GM21529 (cell line): ENCODE data around the gene FUZ.

Experiments used
- ATAC-seq: cut with Tn5 transposase; IDR thresholded peaks from one replicate; pipeline ENCODE4 v1.9.1; 2021; ENCODE audit not compliant: unreplicated experiment

The FUZ gene

DNA sequence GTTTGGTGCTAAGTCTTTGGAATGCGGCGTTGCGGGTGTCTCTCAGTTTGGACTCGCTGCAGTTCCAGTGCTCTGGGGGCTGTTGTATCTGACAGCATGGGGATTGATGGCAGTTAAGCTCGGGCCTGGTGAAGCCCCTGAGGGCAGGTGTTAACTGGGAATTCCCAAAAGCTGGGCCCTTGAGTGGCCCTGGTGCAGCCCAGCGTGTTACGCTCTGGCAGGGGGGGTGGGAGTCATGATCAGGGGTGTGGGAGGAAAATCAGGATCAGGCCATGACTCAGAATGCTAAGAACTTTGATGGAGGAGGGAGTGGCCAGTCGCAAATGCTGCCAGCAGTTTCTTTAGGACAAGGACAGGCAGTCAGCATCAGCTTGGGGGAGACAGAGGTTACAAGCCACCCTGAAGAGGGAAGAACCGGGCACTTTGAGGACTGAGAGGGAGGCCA lies 26.7 kb downstream of the FUZ start:
- no peak for ATAC-seq

DNA sequence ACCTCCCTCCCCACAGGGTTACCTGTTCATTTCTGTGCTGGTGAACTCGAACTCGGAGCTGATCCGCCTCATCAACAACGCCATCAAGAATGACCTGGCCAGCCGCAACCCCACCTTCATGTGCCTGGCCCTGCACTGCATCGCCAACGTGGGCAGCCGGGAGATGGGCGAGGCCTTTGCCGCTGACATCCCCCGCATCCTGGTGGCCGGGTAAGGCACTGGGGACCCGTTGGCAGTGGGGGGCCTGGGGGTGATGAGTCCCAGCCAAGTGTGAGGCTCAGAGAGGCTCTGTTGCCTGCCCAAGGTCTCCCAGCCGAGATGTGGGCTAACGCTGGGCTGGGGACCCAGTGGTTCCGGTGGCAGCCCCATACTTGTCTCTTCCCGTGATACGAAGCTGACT lies 30.6 kb downstream of the FUZ start:
- no peak for ATAC-seq

DNA sequence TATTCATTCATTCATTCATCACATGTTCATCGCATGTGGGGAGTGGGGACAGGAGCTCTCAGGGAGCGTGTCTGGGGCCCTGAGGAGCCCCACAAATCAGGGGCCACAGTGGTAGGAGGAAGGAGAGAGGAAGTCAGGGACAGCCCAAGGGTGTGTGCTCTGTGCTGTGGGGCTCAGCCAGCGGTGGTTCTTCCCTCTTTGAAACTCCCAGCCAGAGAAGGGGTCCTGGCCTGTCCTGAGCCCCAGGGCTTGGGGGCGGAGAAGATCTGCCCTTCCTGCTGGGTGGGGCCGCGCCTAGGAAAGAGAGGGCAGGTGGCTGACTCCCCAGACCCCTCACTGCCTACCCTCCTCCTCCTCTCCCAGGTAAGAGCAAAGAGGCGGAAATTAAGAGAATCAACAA lies 31.7 kb downstream of the FUZ start:
- no peak for ATAC-seq

DNA sequence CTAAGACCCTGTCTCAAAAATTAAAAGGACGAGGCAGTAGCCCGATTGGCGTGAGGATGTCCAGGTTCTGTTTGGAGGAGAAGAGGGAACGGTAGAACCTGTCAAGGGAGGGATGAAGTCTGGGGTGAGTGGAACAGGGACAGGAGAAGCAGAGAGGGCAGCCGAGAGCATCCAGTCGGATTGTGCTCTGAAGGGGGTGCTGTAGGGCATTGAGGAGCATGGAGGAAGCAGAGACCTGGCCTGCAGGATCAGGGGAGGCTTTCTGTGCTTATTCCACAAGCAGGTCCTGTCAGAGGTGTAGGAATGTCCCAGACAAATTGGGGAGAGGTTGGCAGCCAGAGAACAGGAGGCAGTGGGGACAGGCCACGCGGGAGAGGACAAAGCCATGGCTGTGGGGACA lies 32.2 kb downstream of the FUZ start:
- ATAC-seq = no peak

DNA sequence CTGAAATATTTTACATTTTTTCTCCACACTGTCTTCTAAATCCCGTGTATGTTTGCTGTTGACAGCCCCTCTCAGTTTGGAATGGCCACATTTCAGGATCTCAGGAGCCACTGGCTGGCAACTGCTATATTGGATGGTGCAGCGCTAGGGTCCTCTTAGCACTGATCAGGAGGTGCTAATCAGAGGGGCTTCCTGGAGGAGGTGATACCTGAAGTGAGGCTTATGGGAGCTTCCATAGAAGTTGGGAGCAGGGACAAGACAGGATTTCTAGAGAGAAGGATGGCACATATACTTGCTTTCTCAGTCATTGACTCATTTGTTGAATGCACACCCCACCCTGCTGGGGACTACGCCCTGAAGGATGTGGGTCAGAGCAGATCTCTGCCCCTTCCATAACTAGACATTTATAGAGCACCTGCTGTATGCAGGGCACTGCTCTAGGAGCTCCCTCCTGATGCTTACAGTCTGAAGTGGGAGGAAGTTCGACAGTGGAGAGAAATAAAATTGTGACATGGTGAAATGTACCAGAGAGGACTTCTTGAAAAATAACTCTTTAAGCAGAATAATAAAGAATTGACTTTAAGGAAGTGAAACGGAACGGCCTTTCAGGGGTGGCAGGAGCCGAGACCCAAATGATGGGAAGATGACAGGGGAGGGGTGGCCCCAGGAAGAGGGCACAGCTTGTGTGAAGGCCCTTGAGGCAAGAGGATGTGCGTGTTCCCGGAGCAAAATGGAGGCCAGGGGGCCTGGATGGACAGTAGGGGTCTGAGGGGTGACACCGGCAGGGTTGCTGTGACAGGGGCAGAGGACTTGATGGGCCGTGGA lies 33.1 kb downstream of the FUZ start:
- no peak for ATAC-seq

DNA sequence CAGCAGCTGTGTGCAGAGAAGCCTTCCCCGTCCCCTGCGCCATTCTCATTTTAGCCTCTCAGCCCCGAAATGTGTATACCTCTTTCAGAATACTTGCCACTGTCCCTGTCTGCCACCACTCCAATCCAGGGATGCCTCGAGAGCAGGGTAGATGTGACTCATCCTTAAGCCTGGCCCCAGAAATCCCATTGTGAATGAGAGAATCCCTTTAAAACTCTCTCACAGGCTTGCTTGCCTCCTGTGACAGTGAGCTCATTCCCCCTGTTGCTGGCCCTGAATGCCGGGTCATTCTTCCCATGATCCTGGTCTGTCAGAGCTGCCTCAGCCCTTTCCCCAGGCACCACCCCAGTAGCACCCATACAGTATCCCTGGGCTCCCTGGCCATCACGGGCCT lies 36.7 kb downstream of the FUZ start:
- no peak for ATAC-seq

DNA sequence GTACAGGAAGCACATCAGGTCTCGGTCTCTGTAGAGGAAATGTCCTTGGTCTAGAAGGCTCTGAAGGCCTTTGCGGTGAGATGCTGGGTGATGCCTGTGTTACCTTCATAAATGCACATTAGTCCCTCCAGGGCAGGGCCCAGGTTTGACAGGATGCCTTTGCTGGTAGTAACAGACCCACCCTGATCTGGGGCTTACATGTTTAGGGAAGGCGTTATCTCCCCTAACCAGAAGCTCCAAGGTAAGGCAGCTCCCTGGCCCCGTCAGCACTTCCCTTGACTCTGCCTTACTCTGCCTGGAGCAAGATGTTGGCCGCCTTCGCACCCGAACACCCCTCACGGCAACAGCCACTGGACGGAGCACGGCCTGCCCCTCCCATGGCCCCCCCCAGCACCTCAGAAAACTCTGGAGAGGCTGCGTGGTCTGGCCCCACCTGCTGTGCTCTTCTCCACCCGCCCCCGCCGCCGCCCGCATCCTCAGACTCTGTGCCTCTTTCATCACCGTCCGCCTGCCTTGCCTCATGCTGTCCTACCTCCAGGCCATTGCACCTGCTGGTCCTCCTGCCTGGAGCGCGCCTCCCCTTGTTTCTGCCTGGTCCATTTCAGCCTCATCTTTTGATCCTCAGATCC lies 37.2 kb downstream of the FUZ start:
- ATAC-seq = no peak

DNA sequence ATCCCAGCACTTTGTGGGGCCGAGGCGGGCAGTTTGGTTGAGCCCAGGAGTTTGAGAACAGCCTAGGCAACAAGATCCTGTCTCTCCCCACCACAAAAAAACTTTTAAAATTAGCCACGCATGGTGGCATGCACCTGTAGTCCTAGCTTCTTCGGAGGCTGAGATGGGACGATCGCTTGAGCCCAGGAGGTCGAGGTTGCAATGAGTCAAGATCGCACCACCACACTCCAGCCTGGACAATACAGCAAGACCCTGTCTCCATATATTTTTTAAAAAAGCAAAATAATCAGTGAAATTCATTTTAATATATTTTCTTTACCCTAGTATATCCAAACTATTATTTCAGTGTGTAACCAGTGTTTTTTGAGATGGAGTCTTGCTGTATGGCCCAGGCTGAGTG lies 38.1 kb downstream of the FUZ start:
- no peak for ATAC-seq

DNA sequence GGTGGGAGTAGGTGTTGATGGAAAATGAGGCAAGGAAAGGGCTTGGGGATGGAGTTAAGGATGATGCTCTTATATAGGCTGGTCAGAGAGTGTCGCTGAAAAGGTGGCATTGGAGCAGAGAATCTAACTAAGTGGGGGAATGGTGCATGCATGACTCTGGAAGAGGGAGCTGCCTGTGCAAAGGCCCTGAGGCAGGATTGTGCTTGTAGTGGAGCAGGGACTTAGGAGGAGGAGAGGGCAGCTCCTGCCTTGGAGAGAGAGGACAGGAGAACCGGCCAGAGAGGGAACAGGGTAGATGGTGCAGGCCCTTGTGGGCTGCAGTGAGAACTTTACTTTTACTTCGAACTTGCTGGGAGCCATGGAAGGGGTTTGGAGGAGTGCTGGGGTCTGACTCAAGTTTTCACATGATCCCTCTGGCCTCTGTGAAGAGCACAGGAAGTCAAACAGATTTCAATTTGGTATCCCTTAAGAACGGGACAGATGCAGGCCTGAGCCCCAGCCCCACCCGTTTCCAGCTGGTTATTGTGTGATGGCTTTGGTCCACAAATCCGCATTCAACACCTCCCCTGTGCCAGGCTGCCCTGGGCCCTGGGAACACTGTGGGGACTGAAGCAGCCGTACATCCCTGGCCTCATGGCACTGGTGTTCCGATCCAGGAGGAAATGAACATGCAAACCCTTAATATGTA lies 39.3 kb downstream of the FUZ start:
- ATAC-seq = no peak

DNA sequence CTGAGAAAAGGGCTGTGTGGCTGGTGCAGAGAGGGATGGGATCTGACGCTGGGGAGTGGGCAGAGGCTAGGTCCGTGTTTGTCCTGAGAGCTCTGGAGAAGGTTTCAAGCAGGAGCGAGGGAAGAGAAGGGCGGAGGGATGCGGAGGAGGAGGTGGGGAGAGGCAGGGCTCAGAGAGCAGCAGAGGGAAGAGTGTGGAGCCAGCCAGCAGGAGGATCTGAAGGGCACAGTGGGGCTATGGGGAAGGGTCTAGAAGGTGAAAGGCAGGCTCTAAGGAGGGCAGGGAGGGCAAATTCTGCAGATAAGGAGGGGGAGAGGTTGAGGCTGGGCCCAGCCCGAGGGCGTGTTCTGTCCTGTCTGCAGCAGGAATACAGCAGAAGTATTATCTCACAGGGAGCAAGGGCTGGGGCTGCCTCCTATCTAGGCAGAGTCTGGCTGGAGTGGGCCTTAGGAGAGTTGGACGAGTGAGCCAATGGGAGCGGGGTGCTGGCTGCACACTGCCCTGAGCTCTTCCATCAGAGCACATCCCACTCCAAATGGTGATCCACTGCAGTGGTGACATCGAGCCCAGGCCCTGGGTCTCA lies 40.2 kb downstream of the FUZ start:
- no peak for ATAC-seq

DNA sequence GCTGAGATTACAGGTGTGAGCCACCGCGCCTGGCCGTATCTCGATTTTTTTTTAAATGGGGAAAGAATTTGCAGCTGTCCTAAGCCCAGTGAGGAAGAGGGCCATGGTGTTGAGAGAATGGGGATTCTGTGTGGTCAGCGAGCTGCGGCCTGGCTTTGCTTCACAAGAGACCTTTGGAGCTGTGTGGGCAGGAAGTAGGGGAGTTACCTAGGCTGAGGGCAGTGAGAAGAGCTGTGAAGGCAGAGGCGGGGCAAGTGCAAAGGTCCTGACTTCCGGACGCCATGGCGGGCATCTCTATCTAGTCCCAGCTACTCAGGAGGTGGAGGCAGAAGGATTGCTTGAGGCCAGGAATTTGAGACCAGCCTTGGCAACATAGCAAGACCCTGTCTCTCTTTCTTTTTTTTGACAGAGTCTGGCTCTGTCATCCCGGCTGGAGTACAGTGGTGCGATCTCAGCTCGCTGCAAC lies 41.4 kb downstream of the FUZ start:
- ATAC-seq = no peak

DNA sequence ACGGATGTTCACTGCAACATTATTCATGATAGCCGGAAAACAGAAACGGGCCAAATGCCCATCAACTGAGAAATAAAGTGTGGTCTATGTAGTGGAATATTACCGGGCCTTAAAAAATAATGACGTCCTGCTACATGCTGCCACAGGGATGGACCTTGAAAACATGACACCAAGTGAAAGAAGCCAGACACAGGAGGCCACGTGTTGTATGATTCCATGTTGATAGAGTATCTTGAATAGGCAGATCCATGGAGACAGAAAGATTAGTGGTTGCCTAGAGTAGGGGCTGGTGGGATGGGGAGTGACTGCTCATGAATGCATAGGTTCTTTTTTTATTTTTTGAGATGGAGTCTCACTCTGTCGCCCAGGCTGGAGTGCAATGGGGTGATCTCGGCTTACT lies 42.6 kb downstream of the FUZ start:
- no peak for ATAC-seq

DNA sequence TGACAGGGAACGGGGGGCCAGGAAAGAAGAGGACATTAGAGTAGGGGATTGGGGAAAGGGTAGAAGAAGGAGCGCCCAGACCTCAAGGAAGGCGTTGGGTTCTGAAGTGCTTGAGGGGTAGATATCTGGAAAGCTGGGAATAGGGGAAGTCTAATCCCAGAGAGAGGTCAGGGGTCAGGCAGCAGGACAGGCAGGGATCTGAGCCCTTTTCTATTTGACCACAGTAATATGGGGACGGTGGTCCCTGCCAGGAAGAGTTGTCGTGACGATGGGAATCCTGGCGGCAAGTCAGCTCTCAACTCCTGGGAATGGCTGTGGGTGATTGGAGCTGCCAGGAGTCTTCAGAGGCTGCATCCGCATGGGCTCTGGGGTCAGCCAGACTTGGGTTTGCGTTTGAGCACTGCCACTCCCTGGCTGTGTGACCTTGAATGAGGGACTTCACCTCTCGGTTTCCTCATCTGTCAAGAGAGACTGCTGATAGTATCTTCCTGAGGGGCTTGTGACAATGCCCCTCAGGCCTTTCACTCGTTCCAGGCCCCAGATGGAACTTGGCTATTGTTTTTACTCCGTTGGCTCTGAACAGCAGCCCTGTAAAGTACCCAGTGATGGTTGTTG lies 45.0 kb downstream of the FUZ start:
- ATAC-seq = no peak

DNA sequence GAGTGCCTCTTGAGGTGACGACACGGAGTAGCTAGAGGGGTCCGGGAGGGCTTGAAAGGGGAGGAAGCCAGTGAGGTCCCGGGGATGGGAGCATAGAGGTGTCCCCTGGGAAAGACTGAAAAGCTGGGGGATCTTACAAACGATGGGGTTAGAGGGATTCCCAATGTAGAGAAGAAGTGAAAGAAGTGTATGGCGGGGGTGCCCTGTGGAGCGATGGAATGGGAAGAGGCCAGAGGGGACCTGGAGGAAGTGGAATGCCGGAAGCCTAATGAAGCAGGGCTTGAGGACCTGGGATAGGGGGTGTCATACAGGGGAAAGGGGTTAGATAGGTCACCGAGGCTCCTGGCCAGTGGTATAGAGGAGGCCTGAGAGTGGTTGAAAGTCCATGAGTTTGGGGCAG lies 45.7 kb downstream of the FUZ start:
- no peak for ATAC-seq

DNA sequence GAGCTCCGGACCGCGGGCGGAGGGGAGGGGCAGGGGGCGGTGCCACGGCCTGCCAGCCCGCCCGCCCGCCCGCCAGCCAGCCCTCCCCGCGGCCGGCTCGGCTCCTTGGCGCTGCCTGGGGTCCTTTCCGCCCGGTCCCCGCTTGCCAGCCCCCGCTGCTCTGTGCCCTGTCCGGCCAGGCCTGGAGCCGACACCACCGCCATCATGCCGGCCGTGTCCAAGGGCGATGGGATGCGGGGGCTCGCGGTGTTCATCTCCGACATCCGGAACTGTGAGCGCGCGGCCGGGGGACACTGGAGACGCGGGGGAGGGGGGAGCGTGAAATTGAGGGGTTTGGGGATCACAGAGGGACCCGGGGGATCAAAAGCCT lies 46.2 kb downstream of the FUZ start, which contains the start of gene AP2A1:
AP2A1 (plus strand) TSS at position 72 of the 370 bp plus-strand sequence; CDS start at position 205, 133 bp downstream.
- no peak for ATAC-seq

DNA sequence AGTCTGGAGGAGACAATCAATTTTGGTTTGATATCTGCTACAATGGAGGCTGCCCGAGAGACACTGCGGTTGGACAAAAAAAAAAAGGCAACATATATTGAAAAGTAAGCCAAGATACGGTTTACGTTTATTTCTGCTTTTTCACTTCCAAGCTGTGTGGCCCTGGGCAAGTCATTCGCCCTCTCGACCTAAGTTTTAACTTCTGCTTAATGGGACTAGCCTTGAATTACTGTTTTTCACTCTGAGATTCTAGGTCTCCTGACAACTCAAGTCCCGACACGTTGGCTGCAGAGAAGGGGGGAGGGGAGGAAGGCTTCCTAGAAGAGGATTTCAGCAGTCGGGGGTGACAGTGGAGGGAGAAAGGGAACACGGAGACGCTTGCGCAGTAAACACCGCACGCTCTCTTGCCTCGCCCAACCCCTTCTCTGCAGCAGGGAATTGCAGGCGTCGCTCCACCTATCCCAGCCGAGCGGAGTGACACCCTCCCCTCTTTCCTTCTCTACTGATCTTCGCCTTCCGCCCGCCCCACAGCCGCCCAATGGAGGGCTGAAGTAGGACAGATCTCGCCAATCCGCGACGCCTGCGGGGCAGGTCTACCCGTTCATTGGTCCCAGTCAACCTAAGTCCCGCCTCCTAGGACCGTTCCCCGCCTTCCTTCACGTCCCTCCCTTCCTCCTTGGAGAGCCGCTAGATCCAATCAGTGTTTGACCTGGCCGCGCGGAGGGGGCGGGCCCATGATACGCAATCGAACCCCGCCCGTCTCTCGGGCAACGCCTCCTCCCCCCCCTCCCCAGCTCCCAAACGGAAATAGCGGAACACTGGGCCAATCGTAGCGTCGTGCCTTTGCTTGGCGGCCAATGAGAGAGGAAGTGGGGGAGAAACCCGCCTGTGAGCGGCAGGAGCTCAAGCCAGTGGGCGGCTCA lies 46.8 kb downstream of the FUZ start:
- ATAC-seq = peak; percentile 90

DNA sequence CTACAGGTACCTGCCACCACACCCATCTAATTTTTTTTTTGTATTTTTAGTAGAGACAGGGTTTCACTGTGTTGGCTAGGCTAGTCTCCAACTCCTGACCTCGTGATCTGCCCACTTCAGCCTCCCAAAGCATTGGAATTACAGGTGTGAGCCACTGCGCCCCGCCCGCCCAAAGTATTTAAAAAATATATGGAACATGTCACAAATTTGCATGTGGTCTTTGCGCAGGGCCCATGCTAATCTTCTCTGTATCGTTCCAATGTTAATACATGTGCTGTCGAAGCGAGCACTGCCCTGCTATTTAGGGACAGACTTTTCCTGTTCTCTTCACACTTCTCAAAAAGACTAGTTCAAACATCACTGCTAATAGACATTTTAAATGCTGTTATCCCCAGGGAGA lies 48.8 kb downstream of the FUZ start:
- ATAC-seq = no peak

DNA sequence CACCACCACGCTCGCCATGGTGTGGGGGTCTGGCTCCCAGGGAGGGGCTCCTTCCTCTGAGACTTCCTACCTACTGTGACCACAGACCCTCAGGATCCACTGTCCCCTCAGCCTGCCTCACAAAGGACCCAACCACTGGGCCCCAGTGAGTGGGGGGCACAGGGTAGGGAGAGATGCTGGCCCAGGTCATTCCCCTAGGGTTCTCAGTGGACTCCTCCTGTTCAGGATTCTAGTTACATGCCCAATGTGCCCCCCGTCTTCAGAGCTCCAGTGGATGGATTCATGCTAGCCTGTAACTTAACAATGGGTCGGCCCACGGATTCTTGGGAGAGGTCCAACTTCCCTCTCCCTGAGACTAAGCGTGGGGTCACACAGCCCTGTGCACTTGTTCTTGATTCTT lies 49.9 kb downstream of the FUZ start, which contains the start of gene TSKS:
TSKS (minus strand) TSS at position 77 of the 400 bp plus-strand sequence; CDS start at position 18, 59 bp downstream.
- no peak for ATAC-seq

DNA sequence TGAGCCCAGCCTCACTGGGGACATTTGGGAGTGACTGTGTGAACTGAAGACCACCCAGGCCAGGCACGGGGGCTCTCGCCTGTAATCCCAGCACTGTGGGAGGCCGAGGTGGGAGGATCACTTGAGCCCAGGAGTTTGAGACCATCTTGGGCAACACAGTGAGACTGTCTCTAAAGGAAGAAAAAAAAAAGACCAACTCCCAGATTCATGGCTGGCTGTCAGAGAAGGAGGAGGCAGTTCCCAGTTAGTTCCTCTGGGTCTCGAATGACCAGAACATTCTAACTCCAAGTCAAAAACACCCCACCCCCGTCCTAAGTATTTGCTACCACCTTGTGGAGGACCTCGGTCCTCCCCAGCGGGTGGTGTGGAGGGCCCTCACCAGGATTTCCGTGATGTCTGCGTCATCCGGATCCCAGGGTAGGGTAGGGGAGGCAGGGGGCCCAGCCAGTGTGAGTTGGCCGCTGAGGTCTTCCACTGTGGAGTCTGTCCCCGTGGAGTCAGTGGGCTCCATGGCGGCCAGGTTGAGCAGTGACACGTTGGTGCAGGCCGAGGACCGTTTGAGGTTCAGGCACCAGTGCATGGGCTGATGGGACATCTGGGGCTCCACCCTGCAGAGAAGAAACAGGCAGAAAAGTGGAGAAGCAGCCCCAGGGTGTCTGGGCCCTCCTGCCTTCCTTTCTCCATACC lies 51.3 kb downstream of the FUZ start:
- no peak for ATAC-seq
